B cell (primary cell): Measurements from ENCODE around the gene ADAM11. TPM values are rescaled to one million over a fixed set of nuclear protein-coding genes. Genes with fewer than 3 reads are reported as not detected.

Source experiments
- ATAC-seq: fragments of 200-7000 bp; cut with Tn5 transposase; one replicate; pipeline ENCODE4 v1.10.0; 2021; ENCODE audit warnings: low read depth, mild to moderate bottlenecking, moderate number of reproducible peaks, moderate library complexity
- CTCF ChIA-PET: fragments of 350-600 bp; sonication (Branson Sonifier 250); formaldehyde crosslinking; loops from one replicate; lab custom pipeline; 2021; ENCODE audit warnings: antibody characterized with exemption, inconsistent platforms; lab: Charles Lee
- POLR2A ChIA-PET: fragments of 350-600 bp; sonication (Branson Sonifier 250); formaldehyde crosslinking; loops from one replicate; lab custom pipeline; 2021; ENCODE audit warnings: antibody characterized with exemption; lab: Charles Lee
- DNase-seq: peaks from one replicate; pipeline ENCODE4 v3.0.0; 2013
- H2AFZ ChIP-seq: 2 replicates; pipeline ENCODE4 v1.6.1; 2012; ENCODE audit warnings: mild to moderate bottlenecking, low read depth, low read length; ENCODE audit not compliant: insufficient read depth, poor library complexity, severe bottlenecking
- H3K27ac ChIP-seq, 2 donors: 1 replicate in 1 of 2; 2 replicates in 1 of 2; pipeline ENCODE4 v1.5.1; 2012 to 2013; ENCODE audit warnings: low read length in 2 of 2, mild to moderate bottlenecking in 2 of 2, moderate library complexity in 1 of 2
- H3K27me3 ChIP-seq, 4 experiments: fragments of 200-600 bp in 1 of 4; sonication (generic) in 1 of 4; replicated peaks in 1 of 4; 1 replicate in 2 of 4; 2 replicates in 2 of 4; pipeline versions ENCODE4 v1.6.1 to v1.7.0; 2013 to 2016; ENCODE audit warnings: low read length in 3 of 4, mild to moderate bottlenecking in 2 of 4, mixed read lengths in 1 of 4, moderate library complexity in 1 of 4; ENCODE audit not compliant: insufficient read depth in 4 of 4, control insufficient read depth in 3 of 4; ENCODE audit errors: control extremely low read depth in 1 of 4
- H3K36me3 ChIP-seq, 2 experiments: replicated peaks in 1 of 2; 1 replicate in 1 of 2; 2 replicates in 1 of 2; pipeline versions ENCODE4 v1.6.1 to v1.7.1; 2013; ENCODE audit warnings: low read length in 1 of 2; ENCODE audit not compliant: insufficient read depth in 2 of 2, control insufficient read depth in 1 of 2; ENCODE audit errors: control extremely low read depth in 1 of 2, extremely low read depth in 1 of 2
- H3K4me1 ChIP-seq, 2 donors: fragments of 200-600 bp in 1 of 2; sonication (generic) in 1 of 2; 1 replicate in 1 of 2; 2 replicates in 1 of 2; pipeline versions ENCODE4 v1.5.1 to v1.6.1; 2013 to 2017; ENCODE audit warnings: low read length in 2 of 2; ENCODE audit not compliant: control insufficient read depth in 2 of 2, insufficient read depth in 2 of 2
- H3K4me2 ChIP-seq: replicated peaks from 2 replicates; pipeline ENCODE3; 2012; ENCODE audit warnings: mild to moderate bottlenecking, low read depth, low read length; ENCODE audit not compliant: poor library complexity, severe bottlenecking
- H3K4me3 ChIP-seq, 5 experiments: fragments of 200-600 bp in 1 of 5; sonication (generic) in 1 of 5; 1 replicate in 3 of 5; 2 replicates in 2 of 5; pipeline versions ENCODE4 v1.5.1 to v1.7.0; 2011 to 2016; ENCODE audit warnings: low read length in 4 of 5, mild to moderate bottlenecking in 4 of 5, low read depth in 2 of 5, control low read depth in 1 of 5, moderate library complexity in 1 of 5; ENCODE audit not compliant: insufficient read depth in 1 of 5; ENCODE audit errors: control extremely low read depth in 1 of 5, extremely low read depth in 1 of 5
- H3K79me2 ChIP-seq: fragments of 200-600 bp; sonication (generic); one replicate; pipeline ENCODE4 v1.6.0; 2016; ENCODE audit warnings: low read length; ENCODE audit not compliant: control insufficient read depth, insufficient read depth
- H3K9ac ChIP-seq: fragments of 200-600 bp; sonication (generic); 2 replicates; pipeline ENCODE4 v1.6.1; 2017; ENCODE audit warnings: mild to moderate bottlenecking, low read length, moderate library complexity
- H3K9me3 ChIP-seq, 3 donors: one replicate each; pipeline versions ENCODE4 v1.6.1 to v1.7.1; 2013; ENCODE audit warnings: low read length in 2 of 3; ENCODE audit not compliant: control insufficient read depth in 2 of 3, insufficient read depth in 1 of 3; ENCODE audit errors: control extremely low read depth in 1 of 3
- H4K20me1 ChIP-seq: 2 replicates; pipeline ENCODE4 v1.6.0; 2012; ENCODE audit warnings: mild to moderate bottlenecking, low read length; ENCODE audit not compliant: insufficient read depth, control insufficient read depth, poor library complexity, severe bottlenecking
- H3K27ac Mint-ChIP-seq: one replicate; pipeline ENCODE4 v1.8.0; 2021; ENCODE audit warnings: mixed read lengths
- H3K27me3 Mint-ChIP-seq: one replicate; pipeline ENCODE4 v1.8.0; 2021; ENCODE audit warnings: mixed read lengths
- H3K4me1 Mint-ChIP-seq: one replicate; pipeline ENCODE4 v1.8.0; 2021; ENCODE audit warnings: mixed read lengths
- H3K4me3 Mint-ChIP-seq: one replicate; pipeline ENCODE4 v1.8.0; 2021; ENCODE audit warnings: mixed read lengths
- H3K9me3 Mint-ChIP-seq: one replicate; pipeline ENCODE4 v1.8.0; 2022; ENCODE audit warnings: mixed read lengths; ENCODE audit not compliant: insufficient read depth
- EZH2 ChIP-seq: IDR thresholded peaks from 2 replicates; pipeline ENCODE4 v1.6.1; 2012; ENCODE audit warnings: borderline replicate concordance, low read depth, mild to moderate bottlenecking, moderate library complexity, low read length; ENCODE audit not compliant: insufficient read depth, poor library complexity, severe bottlenecking
- WGBS: methylation state at CpG from one replicate; pipeline ENCODE4 v1.1.5; 2013; ENCODE audit warnings: missing lambda C conversion rate; ENCODE audit not compliant: insufficient coverage; 5-methylcytosine and 5-hydroxymethylcytosine counted together
- intact Hi-C: fragments of 100-400 bp; cut with micrococcal nuclease; formaldehyde crosslinking; loops from one replicate; pipeline ENCODE4 v1.10.0; 2022
- polyA plus RNA-seq: library from polyadenylated mRNA; depleted of rRNA; stranded (reverse); fragments of >200 nt; gene quantifications from 2 replicates; pipeline ENCODE4 v1.2.3, GENCODE V29; 2012
- total RNA-seq, 2 donors: library from RNA; stranded (reverse); fragments of 120-200 nt in 1 of 2; gene quantifications; 1 replicate in 1 of 2; 2 replicates in 1 of 2; pipeline versions ENCODE4 v1.2.3 to v1.2.4, GENCODE V29; 2013 to 2022
- TF ChIP-seq, protein P1 (sequence below): fragments of 200-600 bp; IDR thresholded peaks from one replicate; pipeline ENCODE4 v1.8.0; 2022; ENCODE audit warnings: antibody characterized with exemption, mild to moderate bottlenecking

ADAM11 gene
- total and polyA plus RNA-seq, 2 donors (not counting 1 experiment from before 2014, with no cell fraction given): 0.39 to 1.00 TPM

DNA sequence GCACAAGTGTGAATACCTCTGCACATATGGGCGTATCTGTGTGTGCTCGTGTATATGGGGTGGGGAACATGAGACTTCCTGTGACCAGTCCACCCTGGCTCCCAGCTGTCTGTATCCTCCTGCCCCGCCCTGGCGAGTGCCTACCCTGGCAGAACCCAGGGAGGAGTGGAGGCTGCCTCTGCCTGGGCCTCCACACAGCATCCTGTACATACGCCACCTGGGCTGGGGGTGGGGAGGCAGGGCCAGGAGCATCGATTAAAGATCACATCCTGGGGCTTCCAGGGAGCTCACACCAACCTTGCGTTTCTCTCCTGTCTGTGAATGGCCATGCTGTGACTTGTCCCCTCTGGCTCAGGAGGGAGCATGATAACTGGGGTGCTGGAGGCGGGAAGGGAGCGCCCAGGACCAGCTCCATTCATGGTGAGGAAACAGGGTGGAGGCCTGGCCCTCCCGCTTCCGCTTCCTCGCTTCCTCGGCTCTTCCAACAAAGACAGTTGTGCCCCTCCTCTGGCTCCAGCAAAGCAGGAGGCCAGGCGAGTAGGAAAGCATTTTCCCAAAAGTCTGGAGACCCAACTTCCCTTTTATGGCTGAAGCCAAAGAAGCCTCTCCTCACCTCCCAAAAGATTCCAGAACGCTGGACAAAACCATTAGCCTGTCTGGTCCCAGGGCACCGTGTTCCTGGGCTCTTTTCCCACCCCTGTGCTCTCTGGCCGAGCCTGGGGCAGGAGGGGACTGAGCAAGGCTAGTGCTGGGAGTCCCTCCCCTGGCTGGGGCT is 22.9 kb downstream of the ADAM11 start:
- Histone ChIP-seq H3K79me2 (no peaks in the 10 kb centered on the region), H3K4me3 (no peak overlapping the region), H3K9me3 (peaks cover 0 to 8% (median 0%) of the 10 kb centered on the region in 3 donors), H4K20me1 (no peaks in the 10 kb centered on the region), H2AFZ (no peak overlapping the region), H3K36me3 (no peaks in the 10 kb centered on the region), H3K4me1 (peaks cover 11% of the 10 kb centered on the region in 2 donors), H3K4me2 (no peak overlapping the region), H3K27ac (no peak overlapping the region), H3K9ac (no peak overlapping the region), H3K27me3 (peaks cover 0 to 35% (median 4%) of the 10 kb centered on the region in 4 experiments)
- peaks cover 11% of the 10 kb centered on the region for H3K4me1 Mint-ChIP-seq
- 76% methylated on average over 15 of the region's 17 CpGs for WGBS
- H3K9me3 Mint-ChIP-seq: no peaks in the 10 kb centered on the region
- CTCF ChIA-PET: interaction anchor here (0.9 to 2.7 kb wide), 7 partner anchors 12 to 240 kb away, joined by 3 to 15 read pairs (median 5); no protein-coding TSS in a partner anchor
- ATAC-seq: no peak
- H3K27me3 Mint-ChIP-seq: peaks cover 5% of the 10 kb centered on the region
- intact Hi-C loops: no loop called here
- POLR2A ChIA-PET: interaction anchor here (0.5 kb wide), 1 partner anchor 92 kb away, joined by 3 read pairs; the partner anchor contains the start of gene CCDC43
- no peak overlapping the region for H3K27ac Mint-ChIP-seq
- no peak overlapping the region for H3K4me3 Mint-ChIP-seq
- no peak for DNase-seq
- no peak for TF ChIP-seq EZH2
- TF ChIP-seq, protein P1, sequence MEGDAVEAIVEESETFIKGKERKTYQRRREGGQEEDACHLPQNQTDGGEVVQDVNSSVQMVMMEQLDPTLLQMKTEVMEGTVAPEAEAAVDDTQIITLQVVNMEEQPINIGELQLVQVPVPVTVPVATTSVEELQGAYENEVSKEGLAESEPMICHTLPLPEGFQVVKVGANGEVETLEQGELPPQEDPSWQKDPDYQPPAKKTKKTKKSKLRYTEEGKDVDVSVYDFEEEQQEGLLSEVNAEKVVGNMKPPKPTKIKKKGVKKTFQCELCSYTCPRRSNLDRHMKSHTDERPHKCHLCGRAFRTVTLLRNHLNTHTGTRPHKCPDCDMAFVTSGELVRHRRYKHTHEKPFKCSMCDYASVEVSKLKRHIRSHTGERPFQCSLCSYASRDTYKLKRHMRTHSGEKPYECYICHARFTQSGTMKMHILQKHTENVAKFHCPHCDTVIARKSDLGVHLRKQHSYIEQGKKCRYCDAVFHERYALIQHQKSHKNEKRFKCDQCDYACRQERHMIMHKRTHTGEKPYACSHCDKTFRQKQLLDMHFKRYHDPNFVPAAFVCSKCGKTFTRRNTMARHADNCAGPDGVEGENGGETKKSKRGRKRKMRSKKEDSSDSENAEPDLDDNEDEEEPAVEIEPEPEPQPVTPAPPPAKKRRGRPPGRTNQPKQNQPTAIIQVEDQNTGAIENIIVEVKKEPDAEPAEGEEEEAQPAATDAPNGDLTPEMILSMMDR: no peak

DNA sequence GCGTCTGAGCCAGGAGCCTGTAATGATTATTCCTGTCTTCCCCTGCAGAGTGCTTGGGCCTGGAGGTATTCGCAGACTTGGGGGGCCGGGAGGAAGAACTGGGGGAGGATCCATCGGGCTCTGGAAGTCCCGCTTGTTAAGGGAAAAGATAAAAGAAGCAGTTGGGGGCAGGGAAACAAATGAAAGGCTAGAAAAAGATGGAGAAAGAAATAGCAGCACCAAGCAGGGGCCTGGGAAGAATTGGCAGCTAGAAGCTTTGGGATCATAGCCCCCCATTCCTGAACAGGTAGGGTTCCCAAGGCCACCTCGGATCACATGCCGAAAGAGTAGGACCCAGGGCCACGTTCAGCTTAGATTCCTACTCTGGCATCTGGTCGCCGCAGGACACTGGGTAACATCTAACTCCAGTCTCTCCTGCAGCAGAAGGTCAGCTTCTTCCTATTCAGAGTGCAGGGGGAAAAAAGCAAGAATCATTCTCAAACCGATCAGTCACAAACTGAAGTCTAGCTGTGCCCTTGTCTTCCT is 23.6 kb downstream of the ADAM11 start:
- ATAC-seq (no peak), DNase-seq (no peak)
- WGBS: 85% methylated on average over 11 of the region's 11 CpGs
- peaks cover 0 to 8% (median 0%) of the 10 kb centered on the region in 3 donors for H3K9me3 ChIP-seq
- intact Hi-C loops: no loop called here
- no peaks in the 10 kb centered on the region for H3K79me2 ChIP-seq
- H3K27ac ChIP-seq: no peak overlapping the region
- H3K9me3 Mint-ChIP-seq: no peaks in the 10 kb centered on the region
- no peaks in the 10 kb centered on the region for H3K36me3 ChIP-seq
- no peak overlapping the region for H3K4me3 ChIP-seq
- peaks cover 0 to 28% (median 4%) of the 10 kb centered on the region in 4 experiments for H3K27me3 ChIP-seq
- peaks cover 11% of the 10 kb centered on the region in 2 donors for H3K4me1 ChIP-seq
- H3K4me3 Mint-ChIP-seq: no peak overlapping the region
- H4K20me1 ChIP-seq: no peaks in the 10 kb centered on the region
- ChIA-PET POLR2A (interaction anchor here (0.5 kb wide), 1 partner anchor 92 kb away, joined by 3 read pairs; the partner anchor contains the start of gene CCDC43), CTCF (interaction anchor here (1.2 to 2.2 kb wide), 4 partner anchors 81 to 96 kb away, joined by 3 to 6 read pairs (median 6); no protein-coding TSS in a partner anchor)
- no peak overlapping the region for H3K9ac ChIP-seq
- H3K27me3 Mint-ChIP-seq: peaks cover 8% of the 10 kb centered on the region
- no peak overlapping the region for H2AFZ ChIP-seq
- peaks cover 9% of the 10 kb centered on the region for H3K4me1 Mint-ChIP-seq
- TF ChIP-seq EZH2: no peak
- TF ChIP-seq, protein P1: no peak
- H3K27ac Mint-ChIP-seq: no peak overlapping the region
- no peak overlapping the region for H3K4me2 ChIP-seq
